OCI-LY7 (cell line): ENCODE results near the gene MBTPS1. TPM values are rescaled to one million over a fixed set of nuclear protein-coding genes. Genes with fewer than 3 reads are reported as not detected.

ENCODE experiments used
- BruUV-seq: library from RNA; stranded (reverse); fragments of 400-500 nt; replicated peaks from 2 replicates; lab custom pipeline; 2021; lab: Mats Ljungman, UMichigan
- CTCF ChIA-PET: fragments of 300-600 bp; sonication (Branson Sonifier 250); formaldehyde crosslinking; loops from one replicate; lab custom pipeline; 2022; ENCODE audit warnings: antibody characterized with exemption; ENCODE audit not compliant: unreplicated experiment; lab: Charles Lee
- POLR2A ChIA-PET: fragments of 300-600 bp; sonication (Branson Sonifier 250); formaldehyde crosslinking; loops from one replicate; lab custom pipeline; 2022; ENCODE audit warnings: antibody characterized with exemption; lab: Charles Lee
- DNase-seq: peaks from one replicate; pipeline ENCODE4 v3.0.0-alpha.2; 2015; ENCODE audit warnings: low spot score
- H2AFZ ChIP-seq: fragments of 200-600 bp; sonication (generic), shearing (Covaris generic); 2 replicates; pipeline ENCODE4 v1.6.1; 2014; ENCODE audit warnings: mild to moderate bottlenecking, antibody characterized with exemption, low read length, moderate library complexity
- H3K27ac ChIP-seq: fragments of 200-600 bp; sonication (generic); 2 replicates; pipeline ENCODE4 v1.5.1; 2014; ENCODE audit warnings: mixed run types, low read depth, mild to moderate bottlenecking, moderate library complexity, low read length, inconsistent platforms; ENCODE audit not compliant: poor library complexity, severe bottlenecking
- H3K36me3 ChIP-seq: fragments of 200-600 bp; sonication (generic); 2 replicates; pipeline ENCODE4 v1.6.1; 2014; ENCODE audit warnings: mild to moderate bottlenecking, antibody characterized with exemption, low read length, moderate library complexity, mixed read lengths; ENCODE audit not compliant: insufficient read depth
- H3K4me1 ChIP-seq: fragments of 200-600 bp; sonication (generic); 2 replicates; pipeline ENCODE4 v1.5.1; 2014; ENCODE audit warnings: mild to moderate bottlenecking, low read length; ENCODE audit not compliant: insufficient read depth, poor library complexity, severe bottlenecking
- H3K4me2 ChIP-seq: fragments of 200-600 bp; sonication (generic); 2 replicates; pipeline ENCODE4 v1.6.1; 2014; ENCODE audit warnings: mild to moderate bottlenecking, low read length
- H3K4me3 ChIP-seq: fragments of 200-600 bp; sonication (generic); 2 replicates; pipeline ENCODE4 v1.5.1; 2014; ENCODE audit warnings: mild to moderate bottlenecking, low read depth, low read length; ENCODE audit not compliant: poor library complexity, severe bottlenecking
- H3K79me2 ChIP-seq: fragments of 200-600 bp; sonication (generic); 2 replicates; pipeline ENCODE4 v1.6.1; 2016; ENCODE audit warnings: low read depth, mild to moderate bottlenecking, low read length, moderate library complexity, mixed read lengths; ENCODE audit not compliant: insufficient read depth
- H3K9me2 ChIP-seq: fragments of 200-600 bp; sonication (generic); 2 replicates; pipeline ENCODE4 v1.6.1; 2016; ENCODE audit warnings: mild to moderate bottlenecking, low read length, mixed read lengths; ENCODE audit not compliant: insufficient read depth
- H3K9me3 ChIP-seq: fragments of 200-600 bp; sonication (generic); 2 replicates; pipeline ENCODE4 v1.6.1; 2014; ENCODE audit warnings: mild to moderate bottlenecking, mixed run types, low read length, mixed read lengths
- H4K20me1 ChIP-seq: fragments of 200-600 bp; sonication (generic); 2 replicates; pipeline ENCODE4 v1.6.1; 2014; ENCODE audit warnings: mild to moderate bottlenecking, antibody characterized with exemption, low read length, moderate library complexity, mixed read lengths; ENCODE audit not compliant: insufficient read depth
- CTCF ChIP-seq: fragments of 200-600 bp; sonication (generic); conservative IDR thresholded peaks from 2 replicates; pipeline ENCODE4 v1.5.1; 2014; ENCODE audit warnings: mild to moderate bottlenecking, antibody characterized with exemption, low read length, moderate library complexity, mixed read lengths
- EZH2phosphoT487 ChIP-seq: fragments of 200-600 bp; sonication (generic); IDR thresholded peaks from 2 replicates; pipeline ENCODE4 v1.6.1; 2018; ENCODE audit warnings: low read depth, borderline replicate concordance, mild to moderate bottlenecking, mixed run types, antibody characterized with exemption, low read length, moderate library complexity, mixed read lengths
- intact Hi-C: fragments of 100-400 bp; cut with micrococcal nuclease; formaldehyde crosslinking; loops from one replicate; pipeline ENCODE4 v1.10.0; 2022; ENCODE audit not compliant: unreplicated experiment
- total RNA-seq, 2 experiments: library from RNA; depleted of rRNA in 1 of 2; stranded (reverse); fragments of >200 nt in 1 of 2; shearing (Covaris generic) in 1 of 2; gene quantifications; 2 replicates each; pipeline ENCODE4 v1.2.3, GENCODE V29; 2014 to 2022

MBTPS1 gene
- total RNA-seq, 2 experiments from 2014 or later = 49.6 to 65.2 TPM

- no peaks in the 10 kb centered on the region for H4K20me1 ChIP-seq
- no peak for TF ChIP-seq EZH2phosphoT487
- TF ChIP-seq CTCF = no peak
- ChIA-PET POLR2A (no interaction called here), CTCF (no interaction called here)
- no TSS peak for BruUV-seq
- H3K9me2 ChIP-seq = no peaks in the 10 kb centered on the region
- no peak overlapping the region for H3K4me2 ChIP-seq
- no peak overlapping the region for H3K27ac ChIP-seq
- no peaks in the 10 kb centered on the region for H3K36me3 ChIP-seq
- no peaks in the 10 kb centered on the region for H3K9me3 ChIP-seq
- DNase-seq = no peak
- no peaks in the 10 kb centered on the region for H3K79me2 ChIP-seq
- no peak overlapping the region for H3K4me3 ChIP-seq
- H2AFZ ChIP-seq = no peak overlapping the region
- intact Hi-C loops = no loop called here
- H3K4me1 ChIP-seq = no peaks in the 10 kb centered on the region
These were observed 42.3 kb upstream of the MBTPS1 start for GRCh38 chr16:84159007-84159406.

- H3K4me1 ChIP-seq = no peaks in the 10 kb centered on the region
- H3K4me3 ChIP-seq = no peak overlapping the region
- H3K4me2 ChIP-seq = no peak overlapping the region
- no peaks in the 10 kb centered on the region for H4K20me1 ChIP-seq
- no peaks in the 10 kb centered on the region for H3K9me3 ChIP-seq
- BruUV-seq = no TSS peak
- no peak overlapping the region for H2AFZ ChIP-seq
- POLR2A ChIA-PET = no interaction called here
- no peak overlapping the region for H3K27ac ChIP-seq
- no peaks in the 10 kb centered on the region for H3K9me2 ChIP-seq
- no peaks in the 10 kb centered on the region for H3K36me3 ChIP-seq
- no peaks in the 10 kb centered on the region for H3K79me2 ChIP-seq
- CTCF ChIA-PET = no interaction called here
- TF ChIP-seq CTCF (peak; percentile 33; the same call in 1 of the 2 replicates), EZH2phosphoT487 (no peak)
- intact Hi-C loops = no loop called here
- no peak for DNase-seq
These were observed 39.6 kb upstream of the MBTPS1 start for GRCh38 chr16:84156342-84156784.

GRCh38 chr16:84155771-84156170 lies 39.0 kb upstream of the MBTPS1 start:
- H3K4me1 ChIP-seq = no peaks in the 10 kb centered on the region
- no peak overlapping the region for H3K4me3 ChIP-seq
- H3K9me2 ChIP-seq = no peaks in the 10 kb centered on the region
- POLR2A ChIA-PET = no interaction called here
- H2AFZ ChIP-seq = no peak overlapping the region
- no peaks in the 10 kb centered on the region for H4K20me1 ChIP-seq
- no peak overlapping the region for H3K27ac ChIP-seq
- H3K9me3 ChIP-seq = no peaks in the 10 kb centered on the region
- no peak overlapping the region for H3K4me2 ChIP-seq
- TF ChIP-seq CTCF (no peak), EZH2phosphoT487 (no peak)
- no peaks in the 10 kb centered on the region for H3K79me2 ChIP-seq
- no peaks in the 10 kb centered on the region for H3K36me3 ChIP-seq
- intact Hi-C loops = no loop called here
- no peak for DNase-seq
- no TSS peak for BruUV-seq
- CTCF ChIA-PET = no interaction called here
